Stimulated activated CD8-positive, alpha-beta memory T cell treated with anti-CD3 and anti-CD28 coated beads, Interleukin-15, amount 100 ng/mL, for 4 hours (primary cell): Measurements from ENCODE around the gene MED15.
"Not testable (repeated sequence)": the region's sequence is repeated elsewhere in the genome, so short reads cannot be mapped to it uniquely, and the experiment has no call there.

Experiments used
- DNase-seq, 2 donors: peaks; one replicate each; pipeline ENCODE4 v3.0.0-alpha.2; 2020; ENCODE audit warnings: low read depth in 2 of 2

Gene MED15

GRCh38 chr22:20584029-20584871 lies 76.8 kb downstream of the MED15 start:
- no peak for DNase-seq

- no peak for DNase-seq
Observed at GRCh38 chr22:20584872-20585638, 77.6 kb downstream of the MED15 start.

GRCh38 chr22:20585639-20586402 lies 78.4 kb downstream of the MED15 start:
- DNase-seq: no peak

- DNase-seq: no peak
Observed at GRCh38 chr22:20586403-20586745, 79.0 kb downstream of the MED15 start.

GRCh38 chr22:20587206-20587958 lies 80.0 kb downstream of the MED15 start:
- no peak for DNase-seq

GRCh38 chr22:20588092-20588842 lies 80.9 kb downstream of the MED15 start:
- DNase-seq: no peak

- no peak for DNase-seq
Observed at GRCh38 chr22:20588843-20589581, 81.6 kb downstream of the MED15 start.

GRCh38 chr22:20589614-20590476 lies 82.4 kb downstream of the MED15 start:
- DNase-seq: no peak

GRCh38 chr22:20590477-20591294 lies 83.3 kb downstream of the MED15 start:
- DNase-seq: no peak

GRCh38 chr22:20591295-20591645 lies 83.9 kb downstream of the MED15 start:
- no peak for DNase-seq

GRCh38 chr22:20591660-20592310 lies 84.4 kb downstream of the MED15 start:
- DNase-seq: no peak

- DNase-seq: not testable (repeated sequence)
Observed at GRCh38 chr22:20594038-20594437, 86.6 kb downstream of the MED15 start.

- DNase-seq: not testable (repeated sequence)
Observed at GRCh38 chr22:20594486-20594885, 87.1 kb downstream of the MED15 start.

- no peak for DNase-seq
Observed at GRCh38 chr22:20595461-20595860, 88.1 kb downstream of the MED15 start.

- no peak for DNase-seq
Observed at GRCh38 chr22:20599117-20599516, 91.7 kb downstream of the MED15 start.

- DNase-seq: no peak
Observed at GRCh38 chr22:20600137-20600673, 92.8 kb downstream of the MED15 start.

- DNase-seq: no peak
Observed at GRCh38 chr22:20601308-20601707, 93.9 kb downstream of the MED15 start.
